Spleen (tissue), 11 donors: ENCODE measurements around the gene EXOC3L1. TPM values are rescaled to one million over a fixed set of nuclear protein-coding genes. Genes with fewer than 3 reads are reported as not detected.

ENCODE experiments used
- DNase-seq: peaks from one replicate; pipeline ENCODE4 v3.0.0-alpha.2; 2020
- H3K27ac ChIP-seq, 8 donors: fragments of 200-600 bp; sonication (generic) in 7 of 8; 1 replicate in 4 of 8; 2 replicates in 4 of 8; pipeline versions ENCODE4 v1.5.0 to v1.8.0; 2016 to 2021; ENCODE audit warnings: inconsistent platforms in 4 of 8, mild to moderate bottlenecking in 4 of 8, moderate library complexity in 1 of 8
- H3K27me3 ChIP-seq, 7 donors: fragments of 200-600 bp; sonication (generic) in 6 of 7; replicated peaks in 1 of 7; 1 replicate in 4 of 7; 2 replicates in 3 of 7; pipeline versions ENCODE4 v1.5.0 to v1.8.0; 2016 to 2021; ENCODE audit warnings: inconsistent platforms in 3 of 7, mild to moderate bottlenecking in 1 of 7
- H3K36me3 ChIP-seq, 6 donors: fragments of 200-600 bp; sonication (generic) in 5 of 6; 1 replicate in 4 of 6; 2 replicates in 2 of 6; pipeline versions ENCODE4 v1.5.0 to v1.8.0; 2016 to 2021; ENCODE audit warnings: inconsistent platforms in 2 of 6
- H3K4me1 ChIP-seq, 6 donors: fragments of 200-600 bp; sonication (generic) in 5 of 6; 1 replicate in 3 of 6; 2 replicates in 3 of 6; pipeline versions ENCODE4 v1.5.0 to v1.8.0; 2016 to 2021; ENCODE audit warnings: inconsistent platforms in 3 of 6
- H3K4me3 ChIP-seq, 8 donors: fragments of 200-600 bp; sonication (generic) in 7 of 8; 1 replicate in 4 of 8; 2 replicates in 4 of 8; pipeline versions ENCODE4 v1.5.0 to v1.8.0; 2016 to 2021; ENCODE audit warnings: inconsistent platforms in 4 of 8, mild to moderate bottlenecking in 4 of 8, moderate library complexity in 2 of 8
- H3K9me3 ChIP-seq, 8 donors: fragments of 200-600 bp; sonication (generic) in 7 of 8; 1 replicate in 4 of 8; 2 replicates in 4 of 8; pipeline versions ENCODE4 v1.5.0 to v1.8.0; 2016 to 2021; ENCODE audit warnings: inconsistent platforms in 4 of 8
- CTCF ChIP-seq, 11 experiments: fragments of 200-600 bp in 7 of 11; fragments of 450-650 bp in 4 of 11; sonication (generic) in 4 of 11; IDR thresholded peaks in 8 of 11; conservative IDR thresholded peaks in 3 of 11; 1 replicate in 7 of 11; 2 replicates in 4 of 11; pipeline versions ENCODE4 v1.4.0 to v1.8.0; 2016 to 2021; ENCODE audit warnings: antibody characterized with exemption in 11 of 11, inconsistent platforms in 4 of 11, mild to moderate bottlenecking in 1 of 11
- POLR2A ChIP-seq, 3 donors: fragments of 450-650 bp; IDR thresholded peaks; one replicate each; pipeline ENCODE4 v1.5.1; 2017; ENCODE audit warnings: antibody characterized with exemption in 3 of 3, mild to moderate bottlenecking in 1 of 3
- POLR2AphosphoS5 ChIP-seq, 3 donors: sonication (generic); formaldehyde crosslinking; IDR thresholded peaks; one replicate each; pipeline ENCODE4 v1.5.1; 2017; ENCODE audit warnings: antibody characterized with exemption in 3 of 3
- WGBS, 5 donors: extraction: QIAGEN DNeasy Blood & Tissue Kit in 3 of 5; methylation state at CpG; one replicate each; pipeline versions ENCODE4 v1.1.5 to v1.1.7; 2013 to 2018; 5-methylcytosine and 5-hydroxymethylcytosine counted together
- intact Hi-C: fragments of 100-400 bp; cut with DNase I; formaldehyde crosslinking; loops from one replicate; pipeline ENCODE4 v1.15.0; 2023; ENCODE audit warnings: low total_unique reads
- polyA plus RNA-seq, 3 donors: library from polyadenylated mRNA; stranded (reverse); fragments of 200-250 nt; gene quantifications; one replicate each; pipeline ENCODE4 v1.2.1, GENCODE V29; 2013
- total RNA-seq, 7 donors: library from RNA; depleted of rRNA in 3 of 7; stranded (reverse); fragments of >200 nt in 3 of 7; fragmentation: NEBNext Ultra II Directional in 4 of 7; extraction: Animal tissue kit (Norgen Biotek cat#: 25700) in 4 of 7; gene quantifications; one replicate each; pipeline versions ENCODE4 v1.1.0 to v1.2.1, GENCODE V29; 2016 to 2021
- donor health status: healthy with polysubstance abuse.
- donor health status: DM: no; HTN: no; CAD: no; lungs with moderate emphysema.
- donor health status: DM: no; HTN: no; CAD: no.
- donor health status: Bipolar disorder and iron deficiency.
- donor health status: healthy.
- donor health status: DM: no; HTN: no; CAD: no.
- donor health status: DM: yes; HTN: yes; CAD: no.

The EXOC3L1 gene
- total and polyA plus RNA-seq, 10 donors: 28.5 to 113 (median 49.9) TPM

GRCh38 chr16:67202956-67203493 lies 13.1 kb upstream of the EXOC3L1 start:
- no peaks in the 10 kb centered on the region for H3K9me3 ChIP-seq
- DNase-seq: no peak
- H3K27ac ChIP-seq: no peak overlapping the region
- H3K4me1 ChIP-seq: peaks cover 0 to 31% (median 5%) of the 10 kb centered on the region in 6 donors
- H3K36me3 ChIP-seq: peaks cover 0 to 90% (median 53%) of the 10 kb centered on the region in 6 donors
- no peak overlapping the region for H3K4me3 ChIP-seq
- intact Hi-C loops: no loop called here
- TF ChIP-seq POLR2AphosphoS5 (IDR thresholded peaks at IDR 0.05) (peak in 1 of 3 donors; percentile 39), POLR2A (IDR thresholded peaks at IDR 0.05) (no peak), CTCF (IDR thresholded peaks at IDR 0.05 in 8 of 11, conservative IDR thresholded peaks at IDR 0.05 in 3 of 11) (no peak)
- no peaks in the 10 kb centered on the region for H3K27me3 ChIP-seq
- 88 to 93% (median 92%) methylated on average over 12 to 23 of the region's 23 CpGs for WGBS, 5 donors

- Histone ChIP-seq H3K27ac (no peak overlapping the region), H3K4me3 (no peak overlapping the region), H3K36me3 (peaks cover 0 to 90% (median 59%) of the 10 kb centered on the region in 6 donors), H3K4me1 (peaks cover 0 to 37% (median 8%) of the 10 kb centered on the region in 6 donors), H3K9me3 (no peaks in the 10 kb centered on the region), H3K27me3 (no peaks in the 10 kb centered on the region)
- no peak for TF ChIP-seq CTCF (IDR thresholded peaks at IDR 0.05 in 8 of 11, conservative IDR thresholded peaks at IDR 0.05 in 3 of 11)
- TF ChIP-seq POLR2A (IDR thresholded peaks at IDR 0.05): no peak
- DNase-seq: no peak
- intact Hi-C loops: no loop called here
- 93 to 100% (median 97%) methylated on average over 1 to 12 of the region's 12 CpGs for WGBS, 5 donors
These were observed 12.5 kb upstream of the EXOC3L1 start for GRCh38 chr16:67202426-67202825.

- TF ChIP-seq CTCF (IDR thresholded peaks at IDR 0.05 in 8 of 11, conservative IDR thresholded peaks at IDR 0.05 in 3 of 11) (no peak), POLR2AphosphoS5 (IDR thresholded peaks at IDR 0.05) (peak in 2 of 3 donors; percentile 11 to 16)
- WGBS, 5 donors: 94 to 97% (median 96%) methylated on average over 27 to 40 of the region's 40 CpGs
- Histone ChIP-seq H3K27ac (no peak overlapping the region), H3K36me3 (peaks cover 0 to 91% (median 66%) of the 10 kb centered on the region in 6 donors), H3K9me3 (no peaks in the 10 kb centered on the region), H3K4me3 (no peak overlapping the region), H3K4me1 (peaks cover 0 to 43% (median 11%) of the 10 kb centered on the region in 6 donors), H3K27me3 (no peaks in the 10 kb centered on the region)
- DNase-seq: no peak
- intact Hi-C loops: no loop called here
These were observed 11.7 kb upstream of the EXOC3L1 start for GRCh38 chr16:67201411-67202345.

- H3K4me3 ChIP-seq: no peak overlapping the region
- intact Hi-C loops: no loop called here
- TF ChIP-seq CTCF (IDR thresholded peaks at IDR 0.05 in 8 of 11, conservative IDR thresholded peaks at IDR 0.05 in 3 of 11) (no peak), POLR2AphosphoS5 (IDR thresholded peaks at IDR 0.05) (peak in 1 of 3 donors; percentile 9)
- peaks cover 0 to 54% (median 14%) of the 10 kb centered on the region in 6 donors for H3K4me1 ChIP-seq
- no peak for DNase-seq
- no peaks in the 10 kb centered on the region for H3K9me3 ChIP-seq
- WGBS, 5 donors: 93 to 96% (median 94%) methylated on average over 6 to 8 of the region's 8 CpGs; no CpG with 5 or more reads in 1 of the 5 donors
- H3K27ac ChIP-seq: no peak overlapping the region
- H3K27me3 ChIP-seq: no peaks in the 10 kb centered on the region
- peaks cover 0 to 100% (median 78%) of the 10 kb centered on the region in 6 donors for H3K36me3 ChIP-seq
These were observed 10.6 kb upstream of the EXOC3L1 start for GRCh38 chr16:67200491-67200890.
